Measurements from ENCODE around the gene NR2F2. TPM values are rescaled to one million over a fixed set of nuclear protein-coding genes. Genes with fewer than 3 reads are reported as not detected.

Gene NR2F2
- polyA plus RNA-seq, 1 donor from 2014 or later, result not detected

DNA sequence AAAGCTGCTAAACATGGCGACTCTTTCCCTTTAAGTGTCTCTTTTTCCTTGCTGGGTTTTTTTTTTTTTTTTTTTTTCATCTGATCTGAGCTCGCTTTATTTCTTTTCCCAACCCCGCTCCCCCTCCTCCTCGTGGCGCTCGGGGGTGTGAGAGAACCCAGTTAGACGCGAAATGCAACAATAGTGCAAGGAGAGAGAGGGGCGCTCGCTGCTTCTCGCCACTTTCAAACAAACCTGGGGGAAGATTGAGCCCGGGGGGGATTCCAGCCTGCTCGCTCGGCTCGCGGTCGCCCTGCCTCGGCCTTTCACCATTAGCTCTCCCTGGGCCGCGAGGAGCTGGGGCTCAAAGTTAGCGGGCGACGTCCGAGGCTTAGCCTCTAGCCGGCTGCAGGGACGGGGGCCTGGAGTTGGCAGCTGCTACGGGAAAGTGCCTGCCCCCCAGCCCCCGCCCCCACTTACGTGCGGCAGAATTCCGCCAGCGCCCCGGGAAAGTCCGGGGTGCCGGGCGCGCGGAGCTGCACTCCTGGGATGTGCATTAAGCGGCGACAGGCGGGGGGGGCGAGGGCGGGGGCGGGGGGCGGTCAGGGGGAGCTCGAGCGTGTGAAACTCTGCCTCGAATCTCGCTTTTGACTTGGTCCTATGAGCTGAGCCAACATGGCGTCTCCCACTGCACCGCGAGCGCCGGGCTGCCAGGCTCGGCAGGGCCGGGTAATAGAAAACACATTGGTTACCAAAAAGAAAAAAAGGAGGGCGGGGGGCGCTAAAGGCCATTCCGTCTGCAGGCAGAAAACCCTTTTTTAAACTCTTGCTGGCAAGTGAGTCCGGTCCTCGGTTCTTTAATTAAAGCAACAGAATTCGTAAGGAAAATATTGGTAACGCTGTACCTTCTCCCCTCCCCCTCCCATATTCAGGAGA, 10.4 kb downstream of the NR2F2 start:
- Mint-ChIP-seq H3K27me3 (peaks cover 66% of the 10 kb centered on the region), H3K4me1 (peaks cover 0 to 2% (median 2%) of the 10 kb centered on the region in 3 donors), H3K36me3 (no peaks in the 10 kb centered on the region), H3K4me3 (no peak overlapping the region), H3K27ac (peak overlapping the region in 2 of 3 donors; percentile 39 to 50), H3K9me3 (peaks cover 0 to 2% (median 2%) of the 10 kb centered on the region in 3 donors)

DNA sequence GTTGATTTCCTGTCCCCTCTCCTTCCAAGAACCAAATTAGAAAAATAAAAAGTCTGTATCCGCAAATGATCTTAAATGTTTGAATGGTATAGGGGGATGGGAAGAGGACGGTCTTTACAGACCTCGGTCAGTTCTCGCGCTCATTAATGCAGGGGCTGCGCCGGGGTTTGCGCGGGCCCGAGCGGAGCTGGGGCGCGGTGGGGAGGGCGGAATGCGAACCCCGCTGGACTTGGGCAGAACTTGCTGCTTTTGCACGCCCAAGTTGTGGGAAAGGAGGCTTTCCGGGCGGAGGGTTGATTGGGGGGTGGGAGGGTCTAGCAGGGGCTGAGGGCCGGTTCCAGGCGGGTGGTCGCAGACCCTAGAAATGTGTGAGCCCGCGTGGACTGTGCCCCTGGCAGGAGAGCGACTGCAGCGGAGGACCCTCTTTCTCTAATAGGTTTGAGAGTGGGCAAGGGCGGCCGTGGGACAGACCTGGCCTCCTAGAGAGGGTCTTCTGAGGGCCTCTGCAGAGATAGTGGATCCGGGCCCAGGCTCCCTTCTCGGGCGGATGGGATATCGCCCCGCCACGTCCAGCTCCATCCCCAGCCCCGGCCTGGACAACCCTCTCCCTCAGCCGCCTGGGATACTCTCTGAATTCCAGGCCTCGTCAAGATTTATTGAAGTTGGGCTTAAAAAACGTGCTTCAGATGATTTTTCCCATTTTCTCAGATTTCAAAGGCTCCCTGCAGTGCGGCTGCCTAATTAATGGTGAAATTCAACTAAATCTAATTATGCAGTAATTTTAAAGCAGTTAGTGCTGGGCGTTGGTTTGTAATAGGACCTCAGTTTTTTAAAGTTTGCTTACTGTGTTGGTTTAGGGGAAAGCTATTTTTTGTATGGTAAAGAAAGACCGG, 11.3 kb downstream of the NR2F2 start:
- H3K4me3 Mint-ChIP-seq, result peak overlapping the region in 1 of 4 donors; percentile 17
- peaks cover 67% of the 10 kb centered on the region for H3K27me3 Mint-ChIP-seq
- H3K36me3 Mint-ChIP-seq, result no peaks in the 10 kb centered on the region
- peaks cover 0 to 2% (median 2%) of the 10 kb centered on the region in 3 donors for H3K4me1 Mint-ChIP-seq
- peak overlapping the region in 2 of 3 donors; percentile 39 to 59 for H3K27ac Mint-ChIP-seq
- H3K9me3 Mint-ChIP-seq, result peaks cover 0 to 2% (median 2%) of the 10 kb centered on the region in 3 donors

DNA sequence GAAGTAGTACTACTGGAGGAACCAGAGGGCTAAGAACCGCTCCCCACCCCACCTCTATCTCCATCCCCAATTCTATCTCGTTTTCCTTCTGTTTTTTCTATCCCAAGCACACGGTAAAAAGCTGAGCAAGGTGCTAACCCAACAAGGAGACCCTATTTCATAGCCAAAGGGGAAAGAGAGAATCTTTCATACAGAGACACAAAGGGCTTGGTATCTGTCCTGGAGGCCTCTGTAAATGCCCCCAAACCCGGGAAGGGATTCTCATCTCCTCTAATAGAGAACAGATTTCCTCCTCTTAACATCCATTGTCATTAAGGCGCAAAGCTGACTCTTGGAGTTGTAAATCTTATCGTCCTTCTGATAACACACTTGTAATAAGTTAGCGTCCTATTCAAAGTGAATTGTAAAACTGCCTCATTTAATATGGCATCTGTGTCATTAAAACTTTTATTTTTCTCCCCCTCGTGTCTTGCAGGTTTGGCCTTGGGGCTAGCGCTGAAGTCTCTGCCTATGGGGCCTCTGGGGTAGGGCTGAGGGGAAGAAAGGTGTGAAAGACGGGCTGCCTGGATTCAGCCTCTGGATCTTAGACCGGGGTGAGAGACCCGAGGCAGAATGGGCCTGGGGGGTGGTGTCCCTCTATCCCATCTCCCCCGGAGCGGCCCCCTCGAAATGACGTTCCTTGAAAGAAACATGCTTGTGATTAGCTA, 12.1 kb downstream of the NR2F2 start:
- peaks cover 67% of the 10 kb centered on the region for H3K27me3 Mint-ChIP-seq
- peaks cover 0 to 2% (median 2%) of the 10 kb centered on the region in 3 donors for H3K9me3 Mint-ChIP-seq
- H3K27ac Mint-ChIP-seq, result peak overlapping the region in 2 of 3 donors; percentile 5 to 59
- peaks cover 0 to 2% (median 2%) of the 10 kb centered on the region in 3 donors for H3K4me1 Mint-ChIP-seq
- no peaks in the 10 kb centered on the region for H3K36me3 Mint-ChIP-seq
- H3K4me3 Mint-ChIP-seq, result no peak overlapping the region

DNA sequence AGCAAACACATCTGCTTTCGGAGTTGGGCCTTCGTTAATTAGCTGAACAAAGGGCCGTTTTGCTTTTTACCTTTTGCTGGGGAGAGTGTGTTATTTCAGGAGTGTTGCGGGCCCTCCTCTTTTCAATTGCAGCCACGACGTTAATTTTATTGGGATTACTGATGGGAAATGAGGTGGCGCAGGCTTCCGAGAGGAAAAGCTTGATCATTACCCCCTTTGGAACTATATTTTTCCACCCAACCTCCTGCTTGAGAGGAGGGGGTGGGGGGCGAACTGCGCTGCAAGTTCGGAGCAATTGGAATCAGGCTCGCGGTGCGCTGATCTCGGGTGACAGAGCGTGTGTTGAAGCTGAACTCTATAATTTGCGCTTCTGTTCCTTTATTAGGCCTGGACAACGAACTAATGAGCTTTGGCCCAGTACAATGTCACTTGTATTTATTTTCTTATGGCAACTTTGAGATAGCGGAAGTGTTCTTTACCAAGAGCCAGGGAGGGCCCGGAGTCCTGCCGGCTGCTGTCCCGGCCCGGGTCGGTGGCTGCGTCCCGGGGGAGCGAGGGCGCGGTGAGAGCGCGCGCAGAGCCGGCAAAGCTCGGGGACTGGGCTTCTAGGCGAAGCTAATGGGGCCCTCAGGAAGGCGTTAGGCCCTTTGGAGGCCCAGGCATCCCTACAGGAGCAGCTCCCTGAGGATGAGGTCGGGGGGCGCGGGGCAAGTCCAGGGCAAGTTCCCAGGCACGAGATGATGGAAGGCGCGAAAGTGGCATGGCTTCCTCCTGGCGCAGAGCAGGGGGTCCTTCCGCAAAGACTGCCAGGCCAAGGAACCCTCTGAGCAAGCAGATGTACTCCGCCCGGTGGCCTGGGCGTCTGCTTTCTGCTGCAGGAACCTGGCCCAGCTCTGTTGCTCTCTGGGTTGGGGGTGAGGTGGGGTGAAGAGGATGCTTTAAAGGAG, 12.9 kb downstream of the NR2F2 start:
- peaks cover 74% of the 10 kb centered on the region for H3K27me3 Mint-ChIP-seq
- H3K27ac Mint-ChIP-seq, result no peak overlapping the region
- peak overlapping the region in 1 of 4 donors; percentile 12 for H3K4me3 Mint-ChIP-seq
- H3K36me3 Mint-ChIP-seq, result no peaks in the 10 kb centered on the region
- peaks cover 0 to 2% (median 2%) of the 10 kb centered on the region in 3 donors for H3K4me1 Mint-ChIP-seq
- H3K9me3 Mint-ChIP-seq, result peaks cover 0 to 2% (median 2%) of the 10 kb centered on the region in 3 donors

DNA sequence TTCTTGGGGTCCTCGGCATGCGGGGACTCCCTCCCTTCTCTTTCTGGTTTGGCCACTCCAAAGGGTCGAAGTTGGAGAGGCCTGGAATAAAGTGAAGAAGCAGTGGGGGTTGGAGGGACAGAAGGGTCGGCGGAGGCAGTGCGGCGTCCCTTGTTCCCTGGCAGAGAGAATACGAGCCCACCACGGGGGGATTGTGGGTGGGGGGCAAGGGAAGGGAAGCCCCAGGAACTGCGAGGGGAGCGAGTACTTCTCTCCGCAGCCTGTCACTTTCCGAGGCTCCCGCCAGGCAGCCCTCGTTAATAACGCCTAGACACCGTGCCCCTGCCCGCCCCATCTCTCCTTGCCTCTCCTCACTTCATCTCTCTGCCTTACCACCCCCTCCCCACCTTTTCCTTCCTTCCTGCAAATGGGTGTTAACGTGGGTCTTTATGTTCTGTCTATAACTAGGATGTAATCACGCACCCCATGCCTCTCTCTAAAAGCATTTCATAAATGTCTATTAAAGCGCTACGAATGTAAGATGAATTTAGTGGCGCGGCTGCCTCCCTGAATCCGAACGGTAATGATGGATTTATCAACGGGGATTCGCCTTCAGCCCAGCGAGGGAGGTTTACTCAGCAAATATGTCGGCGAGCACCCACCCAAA, 13.7 kb downstream of the NR2F2 start:
- Mint-ChIP-seq H3K4me3 (peak overlapping the region in 1 of 4 donors; percentile 12), H3K27me3 (peaks cover 82% of the 10 kb centered on the region)

DNA sequence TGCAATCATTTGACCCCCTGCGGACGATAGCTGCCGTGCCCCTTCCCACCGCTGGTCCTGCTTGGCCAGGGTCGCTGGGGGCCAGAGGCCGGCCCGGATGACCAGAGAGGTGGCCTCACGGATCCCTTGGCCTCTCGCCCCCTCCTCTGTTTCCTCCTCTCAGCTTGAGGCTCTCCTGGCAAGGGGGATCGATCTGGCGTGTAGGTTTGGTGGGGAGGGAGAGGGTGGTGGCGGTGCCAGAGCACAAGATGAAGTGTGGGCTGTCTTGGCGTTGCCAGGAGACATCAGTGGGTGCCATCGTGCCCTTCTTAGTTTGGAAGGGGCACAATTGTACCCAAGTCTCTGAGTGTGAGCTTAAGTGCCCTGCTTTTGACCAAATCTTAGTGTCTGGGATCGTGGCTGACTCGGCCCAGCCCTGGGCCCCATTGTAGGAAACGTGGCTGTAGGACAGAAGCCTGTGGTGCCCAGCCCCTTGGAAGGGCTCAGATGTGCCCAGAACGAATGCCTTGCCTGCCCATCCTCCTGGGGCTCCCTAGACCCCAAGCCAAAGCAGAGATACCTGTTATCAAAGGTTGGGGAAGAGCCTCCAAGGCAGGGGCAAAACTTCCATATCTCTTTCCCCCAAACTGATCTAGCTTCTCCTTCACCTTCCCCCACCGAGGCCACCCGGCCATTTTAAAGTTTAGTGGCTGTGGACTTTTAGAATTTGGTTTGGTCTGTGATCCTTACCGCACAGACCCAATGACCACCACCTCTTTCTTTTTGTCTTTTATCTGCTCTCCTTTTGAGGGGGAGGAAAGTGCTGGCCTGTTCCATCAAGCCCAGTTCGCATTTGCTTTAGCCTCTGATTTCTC, 14.4 kb downstream of the NR2F2 start:
- H3K9me3 Mint-ChIP-seq, result peaks cover 0 to 2% (median 2%) of the 10 kb centered on the region in 3 donors
- H3K4me1 Mint-ChIP-seq, result peaks cover 0 to 2% (median 2%) of the 10 kb centered on the region in 3 donors
- H3K36me3 Mint-ChIP-seq, result no peaks in the 10 kb centered on the region
- no peak overlapping the region for H3K27ac Mint-ChIP-seq
- peak overlapping the region in 1 of 4 donors; percentile 52 for H3K4me3 Mint-ChIP-seq
- peaks cover 78% of the 10 kb centered on the region for H3K27me3 Mint-ChIP-seq

More for the DNA sequence above, 13.7 kb downstream of the NR2F2 start:
- peaks cover 0 to 2% (median 2%) of the 10 kb centered on the region in 3 donors for H3K4me1 Mint-ChIP-seq
- peaks cover 0 to 2% (median 2%) of the 10 kb centered on the region in 3 donors for H3K9me3 Mint-ChIP-seq
- no peaks in the 10 kb centered on the region for H3K36me3 Mint-ChIP-seq
- H3K27ac Mint-ChIP-seq, result peak overlapping the region in 1 of 3 donors; percentile 31

DNA sequence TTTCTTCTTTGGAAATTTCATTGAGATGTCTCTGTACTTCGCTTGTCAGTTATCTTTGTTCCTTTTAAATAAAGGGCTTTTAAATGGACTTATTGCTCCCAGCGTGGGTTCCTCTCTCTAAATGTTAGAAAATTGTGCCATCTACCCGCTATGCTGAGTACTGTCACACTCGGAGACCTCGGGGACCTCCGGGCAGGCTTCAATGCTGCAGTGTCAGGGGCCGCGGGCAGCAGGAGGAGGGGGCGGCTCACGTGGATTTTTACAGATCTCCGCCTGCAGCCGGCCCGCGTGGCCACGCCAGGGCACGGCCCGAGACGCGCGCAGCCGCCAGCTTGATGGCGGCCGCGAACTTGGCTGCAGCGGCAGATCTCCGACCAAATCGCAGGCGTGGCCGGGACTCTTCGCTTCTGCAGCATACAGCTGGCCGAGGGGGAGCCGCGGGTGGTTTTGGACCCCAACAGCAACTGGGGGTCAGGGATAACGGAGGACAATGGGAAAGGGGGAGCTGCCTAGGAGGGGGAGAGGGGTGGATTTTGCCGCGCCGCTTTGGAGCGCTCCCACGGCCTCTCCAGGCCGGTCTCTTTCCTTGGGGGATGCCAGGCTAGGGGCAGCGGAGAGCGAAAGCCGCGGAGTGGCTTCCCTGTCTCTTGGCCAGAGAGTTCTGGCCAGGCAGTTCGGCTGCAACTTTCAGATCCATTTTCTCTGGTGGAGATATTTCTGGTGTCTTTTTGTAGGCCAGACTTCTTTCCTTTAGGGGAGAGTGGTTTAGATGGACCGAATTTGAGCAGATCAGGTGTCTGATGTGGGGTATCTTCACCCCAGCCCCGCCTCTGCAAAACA, 15.3 kb downstream of the NR2F2 start:
- H3K9me3 Mint-ChIP-seq, result peaks cover 0 to 3% (median 0%) of the 10 kb centered on the region in 3 donors
- no peaks in the 10 kb centered on the region for H3K36me3 Mint-ChIP-seq
- peaks cover 78% of the 10 kb centered on the region for H3K27me3 Mint-ChIP-seq
- peak overlapping the region in 1 of 4 donors; percentile 17 for H3K4me3 Mint-ChIP-seq
- H3K27ac Mint-ChIP-seq, result peak overlapping the region in 1 of 3 donors; percentile 89
- peaks cover 0 to 2% (median 2%) of the 10 kb centered on the region in 3 donors for H3K4me1 Mint-ChIP-seq

DNA sequence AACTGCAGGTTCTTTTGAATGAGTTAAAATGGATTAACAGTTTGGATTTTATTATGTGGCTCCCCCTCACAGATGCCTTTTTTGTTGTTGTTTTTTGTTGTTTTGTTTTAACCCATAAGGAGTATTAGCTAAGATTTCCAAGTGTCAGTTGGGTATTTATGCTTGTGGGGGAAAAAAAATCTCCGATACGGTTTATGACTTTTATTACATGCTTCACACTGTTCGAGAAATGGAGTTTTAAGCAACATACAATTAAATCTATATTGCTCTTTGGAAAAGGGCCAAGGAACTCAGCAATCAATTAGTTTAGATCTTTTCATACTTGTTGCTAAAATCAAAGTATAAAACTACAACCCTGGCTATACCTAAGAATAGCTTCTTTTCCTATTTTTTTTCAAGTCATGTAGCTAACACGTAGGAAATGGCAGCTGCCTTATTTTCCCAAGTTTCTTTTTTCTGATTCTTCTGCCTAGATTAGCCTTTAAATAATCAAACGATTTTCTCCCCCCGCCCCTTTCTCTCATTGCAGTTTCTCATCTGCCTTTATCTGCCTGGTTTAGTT, 16.0 kb downstream of the NR2F2 start:
- H3K4me1 Mint-ChIP-seq, result no peaks in the 10 kb centered on the region
- peaks cover 0 to 3% (median 0%) of the 10 kb centered on the region in 3 donors for H3K9me3 Mint-ChIP-seq
- H3K27me3 Mint-ChIP-seq, result peaks cover 81% of the 10 kb centered on the region
- H3K4me3 Mint-ChIP-seq, result peak overlapping the region in 1 of 4 donors; percentile 17
- peaks cover 3% of the 10 kb centered on the region for H3K36me3 Mint-ChIP-seq
- H3K27ac Mint-ChIP-seq, result peak overlapping the region in 1 of 3 donors; percentile 66

DNA sequence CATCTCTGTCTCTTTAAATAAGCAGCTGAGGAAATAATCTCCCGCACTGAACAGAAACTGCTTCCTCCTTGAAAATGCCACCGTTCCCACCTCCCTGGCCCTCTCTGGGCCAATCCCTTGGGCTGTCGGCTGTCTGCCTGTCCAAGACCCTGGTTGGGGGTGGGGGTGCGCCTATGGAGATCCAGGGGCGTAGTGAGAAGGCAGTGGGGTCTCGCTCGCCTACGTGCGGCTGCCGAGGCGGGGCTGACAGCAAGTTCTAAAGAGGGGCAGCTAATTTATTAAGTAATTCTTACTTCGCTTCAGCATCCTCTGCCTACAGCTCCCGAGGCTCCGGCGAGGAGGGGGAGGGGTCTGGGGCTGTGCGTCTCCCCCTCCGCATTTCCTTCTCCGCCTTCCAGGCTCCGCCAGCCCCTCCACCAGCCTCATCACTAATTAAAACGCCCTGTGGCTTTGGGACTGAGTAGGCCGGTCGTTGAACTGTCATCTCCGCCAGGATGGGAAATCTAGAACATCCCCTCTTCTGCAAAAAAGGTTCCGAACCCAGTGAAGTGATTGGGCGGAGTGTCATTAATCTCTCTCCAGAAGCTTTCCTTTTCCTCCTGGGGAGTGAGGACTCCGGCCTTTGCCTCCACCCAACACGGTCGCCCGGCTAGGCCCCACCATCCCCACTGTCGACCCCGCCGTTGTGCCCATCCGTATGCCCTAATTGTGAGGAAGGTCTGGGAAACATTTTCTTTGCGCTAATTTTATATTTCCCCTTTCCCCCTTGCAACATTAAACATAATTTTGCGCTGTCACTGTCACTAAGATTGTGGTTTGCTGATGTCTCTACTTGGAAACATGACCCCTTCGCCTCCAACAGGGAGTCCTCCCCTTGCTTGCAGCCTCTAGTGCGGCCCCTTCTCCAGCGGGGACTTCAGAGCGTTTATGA, 16.9 kb downstream of the NR2F2 start:
- Mint-ChIP-seq H3K9me3 (peaks cover 0 to 3% (median 0%) of the 10 kb centered on the region in 3 donors), H3K4me1 (no peaks in the 10 kb centered on the region), H3K4me3 (peak overlapping the region in 1 of 4 donors; percentile 21), H3K27ac (no peak overlapping the region), H3K27me3 (peaks cover 78% of the 10 kb centered on the region), H3K36me3 (peaks cover 3% of the 10 kb centered on the region)

DNA sequence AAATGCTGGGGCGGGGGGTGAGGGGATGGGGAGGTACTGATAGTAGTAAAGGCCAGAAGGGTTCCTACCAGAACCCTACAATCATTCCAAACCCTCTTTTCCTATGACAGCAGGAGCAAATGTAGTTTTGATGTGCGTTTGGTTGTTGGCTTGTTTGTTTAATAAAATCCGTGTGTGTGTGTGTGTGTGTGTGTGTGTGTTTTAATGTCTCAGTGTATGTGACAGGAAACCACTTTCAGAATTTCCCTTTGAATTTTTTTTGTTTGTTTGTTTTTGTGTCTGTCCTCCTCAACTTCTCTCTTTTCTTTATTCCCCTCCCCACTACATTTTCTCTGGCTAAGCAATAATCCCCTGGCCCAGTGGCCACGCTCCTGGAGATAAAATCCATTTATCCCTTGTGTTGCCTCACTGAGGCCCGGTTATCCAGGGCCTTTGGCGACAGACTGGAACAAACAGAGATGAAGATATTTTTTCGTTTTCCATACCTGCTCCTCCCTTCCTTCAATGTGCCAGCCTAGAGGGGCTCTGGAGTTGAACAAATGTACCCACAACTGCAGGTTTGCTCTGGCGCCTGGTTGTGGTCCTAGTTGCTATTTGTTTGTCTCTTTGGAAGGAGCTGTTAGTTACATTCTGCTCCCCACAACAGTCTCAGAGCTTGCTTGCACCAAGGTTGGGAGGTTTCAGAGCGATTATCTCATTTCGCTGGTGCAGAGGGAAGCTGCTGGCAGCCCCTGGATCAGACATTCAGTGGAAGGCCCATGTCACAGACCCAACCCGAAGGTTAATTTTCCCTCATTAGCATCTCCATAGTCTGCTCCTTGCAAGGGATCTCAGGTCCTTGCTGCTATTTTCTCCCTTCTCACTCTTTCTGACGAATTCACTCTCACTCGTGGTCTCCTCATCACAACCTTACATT, 17.9 kb downstream of the NR2F2 start:
- peaks cover 0 to 3% (median 0%) of the 10 kb centered on the region in 3 donors for H3K9me3 Mint-ChIP-seq
- no peak overlapping the region for H3K27ac Mint-ChIP-seq
- peaks cover 79% of the 10 kb centered on the region for H3K27me3 Mint-ChIP-seq
- H3K4me3 Mint-ChIP-seq, result no peak overlapping the region
- H3K4me1 Mint-ChIP-seq, result no peaks in the 10 kb centered on the region
- peaks cover 3% of the 10 kb centered on the region for H3K36me3 Mint-ChIP-seq
